DMS79 treated with DMSO at 0.1 percent for 48 hours (cell line): ENCODE measurements around the gene TBC1D22B.
"Not testable (repeated sequence)": the region's sequence is repeated elsewhere in the genome, so short reads cannot be mapped to it uniquely, and the experiment has no call there.

Experiments used
- DNase-seq: peaks from one replicate; lab custom pipeline; 2025; lab: John Stamatoyannopoulos, UW

Gene TBC1D22B

GRCh38 chr6:37269105-37269504, 11.5 kb downstream of the TBC1D22B start:
- no peak for DNase-seq

DNA sequence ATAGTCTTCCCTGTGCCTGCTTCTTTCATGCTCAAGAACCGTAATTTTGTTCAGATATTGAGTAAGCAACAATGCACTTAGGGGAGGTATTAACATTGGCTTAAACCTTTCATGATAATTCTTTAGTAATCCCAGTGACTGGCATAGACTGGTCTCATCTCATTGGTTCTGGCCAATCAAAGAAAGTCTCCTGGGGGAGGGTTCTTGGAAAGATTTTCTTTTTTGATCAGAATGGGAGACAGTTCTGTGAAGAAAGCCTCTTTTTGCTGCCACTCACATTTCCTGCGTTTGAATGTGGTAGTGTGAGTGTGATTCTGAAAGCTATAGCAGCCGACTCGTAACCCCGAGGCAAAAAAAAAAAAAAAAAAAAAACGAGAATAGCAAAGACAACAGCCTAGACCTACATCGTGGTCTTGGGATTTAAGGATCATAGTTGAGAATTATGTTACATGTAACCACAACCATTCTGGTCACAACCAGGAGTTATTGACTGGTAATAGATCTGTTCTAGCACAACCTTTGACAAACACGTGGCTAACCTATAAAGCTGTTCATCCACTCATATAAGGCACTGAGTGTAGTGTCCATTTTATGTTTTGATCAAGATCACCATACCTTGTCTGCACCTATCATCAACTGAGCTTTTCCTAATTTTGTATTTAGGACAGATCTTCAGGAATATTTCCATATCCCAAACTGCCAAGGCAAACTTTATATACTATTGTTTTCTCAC, 15.4 kb downstream of the TBC1D22B start:
- DNase-seq: no peak

- no peak for DNase-seq
Measured at GRCh38 chr6:37273690-37274089, 16.1 kb downstream of the TBC1D22B start.

- DNase-seq: no peak
Measured at GRCh38 chr6:37275350-37275749, 17.8 kb downstream of the TBC1D22B start.

DNA sequence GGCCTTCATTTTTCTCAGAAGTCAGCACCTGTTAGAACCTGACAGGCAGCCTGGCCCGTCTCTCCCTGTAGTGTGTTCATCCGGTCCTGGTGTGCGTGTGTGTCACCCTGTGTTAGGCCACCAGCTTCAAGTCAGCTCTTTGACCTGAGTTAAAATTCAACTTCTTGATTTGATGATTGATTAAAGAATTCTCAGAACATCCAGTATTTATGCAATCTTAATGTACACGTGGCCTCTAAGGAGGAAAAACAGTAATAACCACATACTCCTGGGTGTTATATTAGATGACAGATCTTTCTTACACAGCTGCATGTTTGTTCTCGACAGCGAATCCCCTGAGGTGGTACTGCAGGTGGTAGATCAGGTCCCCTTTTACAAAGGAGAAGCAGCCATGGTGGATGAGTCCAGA, 19.4 kb downstream of the TBC1D22B start:
- no peak for DNase-seq

DNA sequence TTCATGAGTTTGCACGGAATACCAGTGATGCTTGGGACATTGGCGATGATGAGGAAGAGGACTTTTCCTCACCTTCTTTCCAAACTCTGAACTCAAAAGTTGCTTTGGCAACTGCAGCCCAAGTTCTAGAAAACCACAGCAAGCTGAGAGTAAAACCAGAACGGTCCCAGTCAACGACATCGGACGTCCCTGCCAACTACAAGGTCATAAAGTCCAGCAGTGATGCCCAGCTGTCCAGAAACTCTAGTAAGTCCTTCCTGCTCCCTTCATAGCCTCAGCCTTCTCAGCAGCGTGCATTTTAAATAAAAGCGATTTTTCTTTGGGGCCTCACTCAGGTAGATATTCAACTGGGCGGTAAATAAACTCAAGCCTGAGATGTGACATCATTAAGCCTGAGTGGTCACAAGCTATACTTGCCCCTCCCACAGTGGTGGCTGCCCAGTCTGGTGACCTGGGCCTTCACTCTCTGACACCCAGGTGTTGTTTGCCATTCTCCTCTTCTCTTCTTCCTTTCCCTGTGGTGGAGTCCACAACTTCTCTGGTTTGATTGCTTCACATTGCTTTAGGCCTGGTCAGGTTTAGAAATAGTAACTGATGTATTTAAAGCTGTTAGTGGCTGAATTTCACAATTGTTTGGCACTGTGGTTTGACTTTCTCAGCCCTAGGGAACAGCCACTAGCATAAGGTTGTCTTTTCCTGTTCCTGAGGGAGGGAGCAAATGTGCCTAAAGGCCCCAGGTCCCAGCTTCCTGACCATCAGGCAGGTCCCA, 22.0 kb downstream of the TBC1D22B start:
- no peak for DNase-seq

DNA sequence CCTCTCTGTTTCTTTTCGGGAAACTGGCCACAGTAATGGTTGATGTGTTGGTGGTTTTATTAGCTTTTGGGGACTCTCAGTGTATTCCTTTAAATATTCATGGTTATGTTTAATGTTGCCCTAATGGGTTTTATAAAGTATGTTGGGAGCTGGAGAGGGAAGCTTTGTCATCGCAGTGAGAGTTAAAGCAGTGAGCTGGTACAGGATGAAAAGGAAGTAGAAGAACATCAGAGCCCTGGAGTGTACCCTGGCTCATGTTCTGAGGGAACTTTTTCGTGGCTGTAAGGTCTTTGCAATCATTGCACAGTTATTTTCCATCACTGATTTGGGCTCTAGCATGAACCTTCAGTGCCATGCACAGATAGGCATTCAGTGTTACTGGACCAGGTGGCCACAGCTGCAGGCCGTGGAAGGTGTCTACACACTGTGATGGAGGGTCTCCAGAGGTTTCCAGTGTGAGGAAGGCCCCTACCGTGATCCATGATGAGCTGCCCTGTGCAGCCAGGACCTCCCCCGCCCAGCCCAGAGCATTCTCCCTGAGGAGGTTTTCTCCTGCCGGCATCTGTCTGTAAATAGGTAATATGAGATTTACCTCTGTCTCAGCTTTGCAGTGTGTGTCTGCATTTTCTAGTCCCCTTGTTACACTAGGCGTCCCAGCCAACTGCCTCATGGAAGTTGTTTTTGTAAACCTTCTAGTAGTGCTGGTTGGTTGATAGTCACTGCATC, 22.8 kb downstream of the TBC1D22B start:
- peak; percentile 6 for DNase-seq

DNA sequence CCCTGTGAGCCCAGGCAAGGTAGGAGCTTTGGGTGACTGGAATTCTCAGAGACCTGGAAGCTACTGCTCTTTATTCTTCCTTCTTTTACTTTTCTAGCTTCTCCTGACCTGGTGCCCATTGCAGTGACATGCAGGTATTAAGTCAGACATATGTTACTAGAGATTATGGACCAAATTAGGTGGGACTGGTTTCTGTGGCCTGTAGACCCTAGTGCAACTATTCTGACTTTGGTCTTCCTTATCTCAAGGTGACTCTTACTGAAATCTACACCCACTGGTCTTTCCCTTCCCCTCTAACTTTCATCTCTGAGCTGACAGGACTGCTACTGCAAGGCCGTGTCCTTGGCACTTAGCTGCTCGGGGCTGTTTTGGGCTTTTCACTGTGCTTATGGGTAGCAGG, 24.8 kb downstream of the TBC1D22B start:
- no peak for DNase-seq

DNA sequence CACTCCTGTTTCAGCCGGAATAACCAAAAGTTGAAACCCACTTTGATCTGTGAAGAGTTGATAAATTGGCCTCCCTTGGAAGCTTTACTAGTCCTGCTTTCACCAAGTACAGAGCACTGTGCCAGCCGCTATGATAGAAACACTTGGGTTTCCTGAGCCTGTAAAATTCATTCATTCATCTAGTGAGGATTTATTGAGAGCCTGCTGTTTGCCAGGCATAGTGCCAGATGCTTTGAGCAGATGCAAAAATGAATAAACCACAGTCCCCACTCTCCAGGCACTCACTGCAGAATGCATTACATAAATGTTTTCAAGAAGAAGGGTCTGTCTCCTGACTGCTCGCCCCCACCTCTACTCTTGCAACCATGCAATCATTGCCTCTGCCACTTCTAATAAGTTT, 25.7 kb downstream of the TBC1D22B start:
- peak; percentile 53 for DNase-seq

DNA sequence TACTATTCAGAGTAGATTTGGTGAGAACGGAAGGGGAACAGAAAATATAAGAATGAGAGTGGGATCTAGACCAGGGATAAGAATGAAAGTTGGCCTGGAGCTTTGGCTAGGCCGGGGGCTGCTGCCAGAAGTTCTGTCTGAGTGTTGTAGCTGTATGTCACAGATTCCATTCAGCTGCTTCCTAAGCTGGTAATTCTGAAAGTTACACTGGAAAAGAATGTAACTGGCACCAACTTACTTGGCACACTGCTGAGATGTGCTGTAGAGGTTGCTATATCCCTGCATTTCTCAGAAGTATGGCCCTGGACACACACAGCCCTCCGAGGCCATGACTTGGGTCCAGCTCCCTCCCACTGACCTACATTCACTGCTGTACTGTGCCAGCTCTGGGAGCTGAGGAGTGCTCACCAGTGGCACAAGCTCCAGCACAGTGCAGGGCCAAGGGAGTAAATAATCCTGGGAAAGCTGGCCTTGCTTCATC, 26.1 kb downstream of the TBC1D22B start:
- DNase-seq: no peak

- no peak for DNase-seq
Measured at GRCh38 chr6:37284781-37285180, 27.2 kb downstream of the TBC1D22B start.

- DNase-seq: no peak
Measured at GRCh38 chr6:37285861-37286311, 28.3 kb downstream of the TBC1D22B start.

- no peak for DNase-seq
Measured at GRCh38 chr6:37287519-37288157, 30.1 kb downstream of the TBC1D22B start.

GRCh38 chr6:37288247-37288646, 30.7 kb downstream of the TBC1D22B start:
- no peak for DNase-seq

DNA sequence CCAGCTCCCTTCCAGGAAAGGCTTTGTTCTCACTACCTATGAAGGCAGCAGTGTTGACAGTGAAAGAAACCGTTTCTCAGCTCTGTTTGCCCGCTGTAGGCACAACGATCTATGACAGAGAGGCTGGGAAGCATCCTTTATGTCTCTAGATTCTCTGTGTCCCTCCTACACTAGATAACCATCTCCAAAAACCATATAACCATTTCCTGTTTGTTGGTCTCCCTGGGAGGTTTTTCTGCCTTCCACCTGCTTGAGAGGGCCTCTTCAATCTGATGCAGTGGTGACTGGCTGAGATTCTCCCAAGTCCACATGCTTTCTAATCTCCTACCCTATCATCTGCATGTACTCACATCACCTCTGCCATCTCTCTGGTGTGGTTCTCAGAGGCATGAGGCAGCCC, 32.4 kb downstream of the TBC1D22B start:
- peak; percentile 7 for DNase-seq

GRCh38 chr6:37293426-37293825, 35.9 kb downstream of the TBC1D22B start:
- no peak for DNase-seq

GRCh38 chr6:37297637-37298036, 40.1 kb downstream of the TBC1D22B start:
- not testable (repeated sequence) for DNase-seq

DNA sequence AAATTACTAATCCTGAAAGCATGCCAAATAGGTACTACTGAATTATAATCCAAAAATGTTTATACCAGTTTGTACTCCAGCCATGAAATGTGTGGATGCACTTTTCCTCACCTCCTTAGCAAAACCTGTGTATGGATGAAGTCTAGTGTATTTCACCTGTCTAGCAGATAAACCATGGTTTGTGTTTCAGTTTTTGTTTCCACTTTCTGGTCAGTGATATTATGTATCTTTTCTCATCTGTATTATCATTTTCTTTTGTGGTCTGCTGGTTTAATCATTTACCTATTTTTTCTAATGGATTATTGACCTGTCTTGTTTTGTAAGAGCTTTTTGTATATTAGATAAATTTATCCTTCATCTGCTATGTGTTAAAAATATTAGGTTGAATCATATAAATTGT, 41.4 kb downstream of the TBC1D22B start:
- DNase-seq: no peak

GRCh38 chr6:37299990-37300389, 42.4 kb downstream of the TBC1D22B start:
- no peak for DNase-seq

DNA sequence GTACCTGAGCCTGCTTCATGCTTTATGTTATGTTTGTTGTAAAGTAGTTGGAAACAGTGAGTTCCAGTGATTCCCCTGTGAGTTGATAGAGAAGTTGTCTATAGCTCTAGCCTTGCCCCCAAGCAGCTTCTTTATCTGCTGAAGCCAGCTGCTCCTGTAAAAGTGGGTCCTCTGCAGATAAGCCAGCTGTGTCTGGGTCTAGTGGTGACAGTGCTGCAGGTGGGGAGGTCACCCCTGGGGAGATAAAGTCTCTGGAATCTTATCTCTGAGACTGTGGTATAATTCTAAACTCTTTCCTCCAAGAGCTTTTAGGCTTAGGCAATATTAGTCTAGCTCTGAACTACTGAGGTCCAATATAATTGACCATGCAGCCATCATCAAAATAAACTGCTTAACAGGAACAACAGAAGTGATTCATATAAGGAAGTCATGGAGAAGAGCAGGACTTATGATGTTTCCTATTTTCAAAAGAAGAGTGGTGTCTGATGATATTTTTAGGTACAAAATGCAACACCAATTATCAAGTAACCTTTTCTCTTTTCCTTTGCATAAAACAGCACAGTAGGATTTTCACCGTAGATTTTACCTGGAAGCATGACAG, 44.6 kb downstream of the TBC1D22B start:
- no peak for DNase-seq

- no peak for DNase-seq
Measured at GRCh38 chr6:37303091-37303660, 45.6 kb downstream of the TBC1D22B start.
